Heart left ventricle (tissue), 16 donors: Measurements from ENCODE around the gene PIP4K2C. TPM values are rescaled to one million over a fixed set of nuclear protein-coding genes. Genes with fewer than 3 reads are reported as not detected.

Experiments used
- ATAC-seq, 4 donors: fragments of 200-7000 bp; cut with Tn5 transposase; one replicate each; pipeline ENCODE4 v1.9.1; 2020 to 2022; ENCODE audit warnings: moderate library complexity in 4 of 4, mild to moderate bottlenecking in 3 of 4, moderate number of reproducible peaks in 1 of 4
- DNase-seq, 5 donors: peaks; one replicate each; pipeline ENCODE4 v3.0.0-alpha.2; 2020
- H3K27ac ChIP-seq, 12 donors: fragments of 200-600 bp; sonication (generic) in 4 of 12; one replicate each; pipeline versions ENCODE4 v1.5.0 to v1.8.0; 2016 to 2022; ENCODE audit warnings: mild to moderate bottlenecking in 2 of 12
- H3K27me3 ChIP-seq, 9 donors: fragments of 200-600 bp; sonication (generic) in 2 of 9; one replicate each; pipeline versions ENCODE4 v1.5.1 to v1.8.0; 2016 to 2022; ENCODE audit warnings: mild to moderate bottlenecking in 3 of 9
- H3K36me3 ChIP-seq, 9 donors: fragments of 200-600 bp; sonication (generic) in 2 of 9; one replicate each; pipeline versions ENCODE4 v1.5.0 to v1.8.0; 2018 to 2022; ENCODE audit warnings: mild to moderate bottlenecking in 2 of 9
- H3K4me1 ChIP-seq, 12 donors: fragments of 200-600 bp; sonication (generic) in 4 of 12; one replicate each; pipeline versions ENCODE4 v1.5.0 to v1.8.0; 2016 to 2022; ENCODE audit warnings: mild to moderate bottlenecking in 3 of 12
- H3K4me3 ChIP-seq, 12 donors: fragments of 200-600 bp; sonication (generic) in 4 of 12; one replicate each; pipeline versions ENCODE4 v1.5.0 to v1.8.0; 2017 to 2022; ENCODE audit warnings: mild to moderate bottlenecking in 9 of 12, moderate library complexity in 4 of 12
- H3K9me3 ChIP-seq, 12 donors: fragments of 200-600 bp; sonication (generic) in 4 of 12; one replicate each; pipeline versions ENCODE4 v1.5.0 to v1.8.0; 2016 to 2022; ENCODE audit warnings: mild to moderate bottlenecking in 1 of 12
- CTCF ChIP-seq, 12 donors: fragments of 200-600 bp; sonication (generic) in 4 of 12; IDR thresholded peaks; one replicate each; pipeline versions ENCODE4 v1.5.0 to v1.8.0; 2018 to 2022; ENCODE audit warnings: antibody characterized with exemption in 12 of 12, mild to moderate bottlenecking in 5 of 12
- POLR2A ChIP-seq, 2 donors: fragments of 450-650 bp; IDR thresholded peaks; one replicate each; pipeline ENCODE4 v1.6.1; 2017; ENCODE audit warnings: antibody characterized with exemption in 2 of 2, mild to moderate bottlenecking in 2 of 2, moderate library complexity in 2 of 2
- WGBS, 4 donors: extraction: QIAGEN DNeasy Blood & Tissue Kit in 2 of 4; methylation state at CpG; one replicate each; pipeline versions ENCODE4 v1.1.5 to v1.1.7; 2013 to 2018; 5-methylcytosine and 5-hydroxymethylcytosine counted together
- intact Hi-C, 10 donors: fragments of 100-400 bp; cut with DNase I; formaldehyde crosslinking; loops; one replicate each; pipeline versions ENCODE4 v1.11.1 to v1.14.2; 2022
- polyA plus RNA-seq, 2 donors: library from polyadenylated mRNA; stranded (reverse); fragments of 200-250 nt; gene quantifications; one replicate each; pipeline ENCODE4 v1.2.3, GENCODE V29; 2013
- total RNA-seq, 9 donors: library from RNA; depleted of rRNA in 2 of 9; stranded (reverse); fragments of >200 nt in 2 of 9; fragmentation: NEBNext Ultra II Directional in 3 of 9; extraction: Animal tissue kit (Norgen Biotek cat#: 25700) in 3 of 9; gene quantifications; one replicate each; pipeline versions ENCODE4 v1.1.0 to v1.2.4, GENCODE V29; 2016 to 2023
- donor health status: ischemic (EF 13 %, LVEDD 7.1; RV severe dilation, severe dysfunction).
- donor health status: healthy with polysubstance abuse.
- donor health status: DM: no; HTN: yes; CAD: no.
- donor health status: DM: no; HTN: no; CAD: no.
- donor health status: ischemic (EF 25% LVEDD 6.9; RV normal size, moderate dysfunction).
- donor health status: ischemic (EF 25% LVEDD 5.7; RV mildly dilated, moderate dysfunction).
- donor health status: healthy.
- donor health status: DM: yes; HTN: yes; CAD: no.
- donor health status: ischemic (EF 35%, LVEDD 5.7; RV mildly dilated, moderate dysfunction).
- donor health status: nonischemic (EF 11% LVEDD 7.7; RV severe dilation, severe dysfunction).
- donor health status: DM: yes; HTN: yes; CAD: no.
- donor health status: PGD.
- donor health status: ischemic (EF 29% LVEDD 5.4; RV normal size, mild dysfunction).
- donor health status: nonischemic (EF 23%, LVEDD 6.1; RV moderate dilation, normal function).

PIP4K2C gene
- total and polyA plus RNA-seq, 11 donors: 4.6 to 31.0 (median 17.0) TPM

- DNase-seq: no peak
- TF ChIP-seq POLR2A (IDR thresholded peaks at IDR 0.05) (no peak), CTCF (IDR thresholded peaks at IDR 0.05) (no peak)
- intact Hi-C loops: loop anchor here in 5 of 10 donors (2.0 to 10.0 kb wide), 4 partner anchors 41 to 169 kb away; partner anchors contain the start of genes GLI1 (in 2 of the 5) and INHBE (in 2 of the 5)
- Histone ChIP-seq H3K4me1 (peaks cover 0 to 43% (median 15%) of the 10 kb centered on the region in 12 donors), H3K27ac (no peak overlapping the region), H3K4me3 (no peak overlapping the region), H3K9me3 (no peaks in the 10 kb centered on the region), H3K36me3 (peaks cover 0 to 10% (median 0%) of the 10 kb centered on the region in 9 donors), H3K27me3 (peaks cover 7 to 87% (median 43%) of the 10 kb centered on the region in 9 donors)
- no peak for ATAC-seq
- WGBS, 4 donors: 79 to 88% (median 87%) methylated on average over 2 of the region's 2 CpGs
Observed at GRCh38 chr12:57623385-57623784, 32.4 kb downstream of the PIP4K2C start.

DNA sequence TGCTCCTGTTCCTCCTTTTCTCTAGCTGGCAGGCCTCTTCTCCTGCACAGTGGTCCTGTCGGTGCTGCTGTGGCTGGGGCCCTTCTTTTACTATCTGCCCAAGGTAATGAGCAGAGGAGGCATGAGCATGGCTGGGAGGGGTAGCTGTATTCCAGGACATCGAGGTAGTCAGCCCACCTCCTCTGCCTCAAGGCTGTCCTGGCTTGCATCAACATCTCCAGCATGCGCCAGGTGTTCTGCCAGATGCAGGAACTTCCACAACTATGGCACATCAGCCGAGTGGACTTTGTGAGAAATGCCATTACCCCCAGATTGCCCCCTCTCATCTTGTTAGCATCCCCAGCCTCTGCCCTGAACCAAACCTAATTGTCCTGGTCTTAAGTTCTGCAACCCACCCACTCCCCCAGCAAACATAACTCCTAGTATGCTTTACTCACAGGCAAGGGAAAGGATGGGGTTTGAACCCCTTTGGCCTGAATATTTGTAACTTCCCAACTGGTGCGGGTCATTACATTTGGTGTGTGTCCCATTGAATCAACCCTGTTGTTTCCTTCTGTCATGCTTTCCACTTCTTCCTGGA, 32.9 kb downstream of the PIP4K2C start:
- H3K36me3 ChIP-seq: peaks cover 0 to 10% (median 0%) of the 10 kb centered on the region in 9 donors
- intact Hi-C loops: loop anchor here in 5 of 10 donors (2.0 to 10.0 kb wide), 4 partner anchors 41 to 169 kb away; partner anchors contain the start of genes GLI1 (in 2 of the 5) and INHBE (in 2 of the 5)
- WGBS, 4 donors: 76 to 86% (median 77%) methylated on average over 4 to 5 of the region's 5 CpGs
- no peak overlapping the region for H3K4me3 ChIP-seq
- peaks cover 0 to 40% (median 15%) of the 10 kb centered on the region in 12 donors for H3K4me1 ChIP-seq
- ATAC-seq (no peak), DNase-seq (no peak)
- no peak overlapping the region for H3K27ac ChIP-seq
- peaks cover 7 to 87% (median 44%) of the 10 kb centered on the region in 9 donors for H3K27me3 ChIP-seq
- TF ChIP-seq CTCF (IDR thresholded peaks at IDR 0.05) (no peak), POLR2A (IDR thresholded peaks at IDR 0.05) (no peak)
- no peaks in the 10 kb centered on the region for H3K9me3 ChIP-seq

DNA sequence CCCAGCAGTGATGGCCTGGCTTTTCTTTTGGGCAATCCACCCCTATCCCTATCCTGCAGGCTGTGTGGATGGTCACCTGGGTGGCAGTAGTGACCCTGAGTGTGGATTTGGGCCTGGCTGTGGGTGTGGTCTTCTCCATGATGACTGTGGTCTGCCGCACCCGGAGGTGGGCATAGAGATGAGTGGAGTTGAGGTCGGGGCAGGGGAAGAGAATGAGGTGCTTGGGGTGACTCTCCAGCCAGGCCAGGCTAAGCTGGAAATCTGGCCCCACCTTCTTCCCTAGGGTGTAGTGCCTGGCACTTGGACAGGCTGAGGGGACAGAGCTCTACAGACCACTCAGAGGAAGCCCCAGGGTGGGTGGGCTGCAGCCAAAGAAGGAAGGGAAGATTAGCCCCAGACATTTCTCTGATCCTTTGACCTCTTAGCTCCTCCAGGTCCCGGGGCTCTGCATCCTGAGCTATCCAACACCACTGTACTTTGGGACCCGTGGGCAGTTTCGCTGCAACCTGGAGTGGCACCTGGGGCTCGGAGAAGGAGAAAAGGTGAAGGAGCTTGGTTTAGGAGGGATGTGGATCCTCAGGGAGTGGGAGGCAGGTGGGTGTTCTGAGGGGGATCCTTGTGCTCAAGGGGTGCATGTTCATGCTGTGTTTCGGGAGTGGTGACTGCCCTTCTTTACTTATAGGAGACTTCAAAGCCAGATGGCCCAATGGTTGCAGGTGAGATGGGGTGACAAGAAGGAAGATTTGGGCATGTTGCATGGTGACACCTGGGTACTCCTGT, 33.6 kb downstream of the PIP4K2C start:
- DNase-seq: no peak
- no peaks in the 10 kb centered on the region for H3K9me3 ChIP-seq
- no peak overlapping the region for H3K27ac ChIP-seq
- TF ChIP-seq POLR2A (IDR thresholded peaks at IDR 0.05) (no peak), CTCF (IDR thresholded peaks at IDR 0.05) (no peak)
- no peak overlapping the region for H3K4me3 ChIP-seq
- WGBS, 4 donors: 77 to 89% (median 86%) methylated on average over 8 of the region's 8 CpGs
- intact Hi-C loops: loop anchor here in 5 of 10 donors (5.0 to 10.0 kb wide), 3 partner anchors 42 to 170 kb away; partner anchors contain the start of genes GLI1 (in 2 of the 5) and INHBE (in 2 of the 5)
- no peak for ATAC-seq
- peaks cover 7 to 87% (median 40%) of the 10 kb centered on the region in 9 donors for H3K27me3 ChIP-seq
- peaks cover 0 to 35% (median 15%) of the 10 kb centered on the region in 12 donors for H3K4me1 ChIP-seq
- peaks cover 0 to 10% (median 0%) of the 10 kb centered on the region in 9 donors for H3K36me3 ChIP-seq
